Lung (tissue), 12 donors: Measurements from ENCODE around the gene G6PD. TPM values are rescaled to one million over a fixed set of nuclear protein-coding genes. Genes with fewer than 3 reads are reported as not detected.
"Not testable (repeated sequence)": the region's sequence is repeated elsewhere in the genome, so short reads cannot be mapped to it uniquely, and the experiment has no call there.

ENCODE experiments used
- ATAC-seq: fragments of 200-7000 bp; cut with Tn5 transposase; one replicate; pipeline ENCODE4 v1.9.1; 2020; ENCODE audit warnings: moderate number of reproducible peaks; ENCODE audit not compliant: insufficient read depth, low FRiP score
- DNase-seq, 3 donors: peaks; one replicate each; pipeline ENCODE4 v3.0.0-alpha.2; 2013 to 2017
- H3K27ac ChIP-seq, 2 donors: one replicate each; pipeline ENCODE4 v1.5.1; 2013; ENCODE audit warnings: mild to moderate bottlenecking in 2 of 2, moderate library complexity in 2 of 2, control low read depth in 1 of 2, inconsistent platforms in 1 of 2, low read depth in 1 of 2, low read length in 1 of 2
- H3K27me3 ChIP-seq, 3 donors: one replicate each; pipeline ENCODE4 v1.5.1; 2013; ENCODE audit warnings: low read length in 2 of 3; ENCODE audit not compliant: control insufficient read depth in 3 of 3, insufficient read depth in 3 of 3
- H3K36me3 ChIP-seq, 4 donors: one replicate each; pipeline ENCODE4 v1.5.1; 2013; ENCODE audit warnings: low read length in 4 of 4, mild to moderate bottlenecking in 1 of 4, moderate library complexity in 1 of 4; ENCODE audit not compliant: control insufficient read depth in 4 of 4, insufficient read depth in 4 of 4
- H3K4me1 ChIP-seq, 5 donors: one replicate each; pipeline ENCODE4 v1.5.1; 2013; ENCODE audit warnings: low read length in 5 of 5, mild to moderate bottlenecking in 2 of 5, moderate library complexity in 1 of 5; ENCODE audit not compliant: control insufficient read depth in 5 of 5, insufficient read depth in 5 of 5
- H3K4me3 ChIP-seq: one replicate; pipeline ENCODE4 v1.5.1; 2013; ENCODE audit warnings: mild to moderate bottlenecking, control low read depth, moderate library complexity
- H3K9ac ChIP-seq, 2 donors: one replicate each; pipeline ENCODE4 v1.5.1; 2013; ENCODE audit warnings: low read length in 2 of 2, control low read depth in 1 of 2; ENCODE audit not compliant: insufficient read depth in 1 of 2
- H3K9me3 ChIP-seq, 4 donors: one replicate each; pipeline ENCODE4 v1.5.1; 2013; ENCODE audit warnings: low read length in 3 of 4, mild to moderate bottlenecking in 1 of 4, moderate library complexity in 1 of 4; ENCODE audit not compliant: control insufficient read depth in 4 of 4, insufficient read depth in 3 of 4
- CTCF ChIP-seq: IDR thresholded peaks from 2 replicates; pipeline ENCODE4 v1.5.1; 2012; ENCODE audit warnings: mild to moderate bottlenecking; ENCODE audit errors: control extremely low read depth, extremely low read depth
- WGBS, 2 donors: extraction: QIAGEN DNeasy Blood & Tissue Kit; methylation state at CpG; one replicate each; pipeline ENCODE4 v1.1.7; 2013; 5-methylcytosine and 5-hydroxymethylcytosine counted together
- polyA plus RNA-seq, 2 donors: library from polyadenylated mRNA; stranded (reverse); fragments of 200-250 nt; gene quantifications; one replicate each; pipeline ENCODE4 v1.2.1, GENCODE V29; 2013
- total RNA-seq, 2 donors: library from RNA; depleted of rRNA in 1 of 2; stranded (reverse); fragments of >200 nt in 1 of 2; gene quantifications; one replicate each; pipeline ENCODE4 v1.2.1, GENCODE V29; 2014 to 2021
- donor health status: control.
- donor health status: control.
- donor health status: Bipolar disorder and iron deficiency.
- donor health status: healthy.
- donor health status: DM: yes; HTN: yes; CAD: no.

Gene G6PD
- total and polyA plus RNA-seq, 4 donors: 24.3 to 106 (median 65.5) TPM

- H3K9ac ChIP-seq: no peak overlapping the region
- H3K9me3 ChIP-seq: peaks cover 0 to 6% (median 0%) of the 10 kb centered on the region in 4 donors
- H3K4me3 ChIP-seq: no peak overlapping the region
- WGBS, 2 donors: 82 to 87% methylated on average over 3 of the region's 3 CpGs
- ATAC-seq (no peak), DNase-seq (no peak)
- peaks cover 0 to 8% (median 1%) of the 10 kb centered on the region in 4 donors for H3K36me3 ChIP-seq
- no peak overlapping the region for H3K27ac ChIP-seq
- peaks cover 0 to 3% (median 0%) of the 10 kb centered on the region in 3 donors for H3K27me3 ChIP-seq
- TF ChIP-seq CTCF: no peak
- H3K4me1 ChIP-seq: no peaks in the 10 kb centered on the region
Measured at GRCh38 chrX:154502989-154503388, 43.7 kb downstream of the G6PD start.

- no peak overlapping the region for H3K27ac ChIP-seq
- peaks cover 0 to 3% (median 0%) of the 10 kb centered on the region in 4 donors for H3K9me3 ChIP-seq
- H3K36me3 ChIP-seq: peaks cover 0 to 6% (median 0%) of the 10 kb centered on the region in 4 donors
- DNase-seq (no peak), ATAC-seq (no peak)
- no peak for TF ChIP-seq CTCF
- 79 to 88% methylated on average over 8 of the region's 8 CpGs for WGBS, 2 donors
- peaks cover 0 to 3% (median 0%) of the 10 kb centered on the region in 3 donors for H3K27me3 ChIP-seq
- no peak overlapping the region for H3K4me3 ChIP-seq
- no peaks in the 10 kb centered on the region for H3K4me1 ChIP-seq
- no peak overlapping the region for H3K9ac ChIP-seq
Measured at GRCh38 chrX:154502098-154502497, 44.5 kb downstream of the G6PD start.

GRCh38 chrX:154501423-154501822, 45.2 kb downstream of the G6PD start:
- 90 to 96% methylated on average over 7 of the region's 7 CpGs for WGBS, 2 donors
- not testable (repeated sequence) for H3K27ac ChIP-seq, H3K4me1 ChIP-seq, H3K36me3 ChIP-seq, H3K27me3 ChIP-seq, H3K9ac ChIP-seq, H3K9me3 ChIP-seq, H3K4me3 ChIP-seq, DNase-seq, ATAC-seq

- not testable (repeated sequence) for H3K4me3 ChIP-seq, H3K4me1 ChIP-seq, H3K36me3 ChIP-seq, ATAC-seq, H3K9ac ChIP-seq, H3K27me3 ChIP-seq, DNase-seq, H3K9me3 ChIP-seq, H3K27ac ChIP-seq
- 74 to 79% methylated on average over 4 of the region's 4 CpGs for WGBS, 2 donors
Measured at GRCh38 chrX:154496591-154497137, 50.0 kb downstream of the G6PD start.
